ENCODE results near the gene BHLHE40.

BHLHE40 gene

DNA sequence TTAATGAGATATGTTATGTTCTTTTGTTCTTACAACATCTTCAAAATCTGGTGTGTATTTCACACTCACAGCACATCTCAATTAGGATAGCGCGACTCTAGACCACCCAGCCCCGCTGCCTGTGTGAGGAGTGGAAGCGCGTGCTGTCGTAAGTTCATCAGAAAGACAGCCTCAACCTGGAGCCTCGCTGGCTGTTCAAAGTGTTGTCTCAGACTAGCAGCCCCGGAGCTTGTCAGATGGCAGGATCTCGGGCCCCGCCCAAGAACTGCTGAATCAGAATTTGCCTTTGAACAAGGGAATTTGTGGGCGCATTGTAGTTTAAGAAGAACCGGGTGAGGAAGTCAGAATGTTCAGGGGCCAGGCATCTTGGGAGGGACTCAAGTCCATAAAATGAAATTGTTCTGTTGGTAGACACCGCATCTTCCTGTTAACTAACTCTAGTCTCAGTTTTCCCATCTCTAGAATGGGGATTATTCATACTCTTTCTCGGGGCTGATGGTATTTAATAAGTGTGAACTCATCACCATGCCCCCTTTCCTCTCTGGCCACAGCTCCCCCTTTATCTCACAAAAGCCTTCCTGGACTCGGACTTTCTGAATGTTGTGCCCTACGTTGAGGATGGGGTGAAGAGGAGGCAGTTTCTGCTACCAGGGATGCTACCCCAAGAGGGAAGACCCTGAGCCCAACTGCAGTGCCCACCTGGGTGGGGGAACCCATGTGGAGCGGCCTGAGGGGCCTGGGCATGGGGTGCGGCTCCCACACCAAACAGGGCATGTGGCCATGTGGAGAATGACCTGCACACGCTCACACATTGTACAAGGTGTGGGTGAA is 40.4 kb downstream of the BHLHE40 start:
- ATAC-seq: no peak
- TF ChIP-seq ZNF8 (CRISPR knock-in tag; IDR thresholded peaks at IDR 0.05): no peak
- TF ChIP-seq, protein P1, sequence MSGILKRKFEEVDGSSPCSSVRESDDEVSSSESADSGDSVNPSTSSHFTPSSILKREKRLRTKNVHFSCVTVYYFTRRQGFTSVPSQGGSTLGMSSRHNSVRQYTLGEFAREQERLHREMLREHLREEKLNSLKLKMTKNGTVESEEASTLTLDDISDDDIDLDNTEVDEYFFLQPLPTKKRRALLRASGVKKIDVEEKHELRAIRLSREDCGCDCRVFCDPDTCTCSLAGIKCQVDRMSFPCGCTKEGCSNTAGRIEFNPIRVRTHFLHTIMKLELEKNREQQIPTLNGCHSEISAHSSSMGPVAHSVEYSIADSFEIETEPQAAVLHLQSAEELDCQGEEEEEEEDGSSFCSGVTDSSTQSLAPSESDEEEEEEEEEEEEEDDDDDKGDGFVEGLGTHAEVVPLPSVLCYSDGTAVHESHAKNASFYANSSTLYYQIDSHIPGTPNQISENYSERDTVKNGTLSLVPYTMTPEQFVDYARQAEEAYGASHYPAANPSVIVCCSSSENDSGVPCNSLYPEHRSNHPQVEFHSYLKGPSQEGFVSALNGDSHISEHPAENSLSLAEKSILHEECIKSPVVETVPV (CRISPR knock-in tag; IDR thresholded peaks at IDR 0.05): no peak
- TF ChIP-seq ZFP30 (CRISPR knock-in tag; IDR thresholded peaks at IDR 0.05): no peak
- no peak for TF ChIP-seq SNAI2 (CRISPR knock-in tag; IDR thresholded peaks at IDR 0.05)
- TF ChIP-seq OSR1 (CRISPR knock-in tag; IDR thresholded peaks at IDR 0.05): no peak
- TF ChIP-seq, protein P2, sequence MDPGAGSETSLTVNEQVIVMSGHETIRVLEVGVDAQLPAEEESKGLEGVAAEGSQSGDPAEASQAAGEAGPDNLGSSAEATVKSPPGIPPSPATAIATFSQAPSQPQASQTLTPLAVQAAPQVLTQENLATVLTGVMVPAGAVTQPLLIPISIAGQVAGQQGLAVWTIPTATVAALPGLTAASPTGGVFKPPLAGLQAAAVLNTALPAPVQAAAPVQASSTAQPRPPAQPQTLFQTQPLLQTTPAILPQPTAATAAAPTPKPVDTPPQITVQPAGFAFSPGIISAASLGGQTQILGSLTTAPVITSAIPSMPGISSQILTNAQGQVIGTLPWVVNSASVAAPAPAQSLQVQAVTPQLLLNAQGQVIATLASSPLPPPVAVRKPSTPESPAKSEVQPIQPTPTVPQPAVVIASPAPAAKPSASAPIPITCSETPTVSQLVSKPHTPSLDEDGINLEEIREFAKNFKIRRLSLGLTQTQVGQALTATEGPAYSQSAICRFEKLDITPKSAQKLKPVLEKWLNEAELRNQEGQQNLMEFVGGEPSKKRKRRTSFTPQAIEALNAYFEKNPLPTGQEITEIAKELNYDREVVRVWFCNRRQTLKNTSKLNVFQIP (CRISPR knock-in tag; IDR thresholded peaks at IDR 0.05; ENCODE audit: borderline replicate concordance, low read depth): no peak

DNA sequence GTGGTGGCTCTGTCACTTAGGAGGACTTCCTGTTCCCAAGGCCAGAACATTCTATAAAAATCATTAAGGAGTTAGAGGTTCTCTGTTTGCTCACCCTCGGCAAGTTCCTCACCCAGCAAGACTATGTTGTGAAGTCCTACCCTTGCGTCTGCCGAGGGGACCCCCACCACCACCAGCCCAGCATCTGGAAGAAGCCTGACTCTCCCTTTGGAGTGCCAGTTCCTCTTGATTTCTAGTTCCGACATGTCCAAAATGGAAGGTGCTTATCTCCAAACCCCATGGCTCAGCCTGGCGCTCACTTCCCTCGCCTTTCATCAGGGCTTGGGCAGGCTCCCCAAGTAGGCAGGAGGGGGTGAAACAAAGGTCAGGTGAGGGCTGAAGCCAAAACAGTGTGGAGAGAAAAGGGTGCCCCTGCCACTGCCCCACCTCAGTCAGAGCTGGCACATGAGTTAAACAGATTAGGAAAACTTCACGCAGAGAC is 41.0 kb downstream of the BHLHE40 start:
- ATAC-seq: no peak

DNA sequence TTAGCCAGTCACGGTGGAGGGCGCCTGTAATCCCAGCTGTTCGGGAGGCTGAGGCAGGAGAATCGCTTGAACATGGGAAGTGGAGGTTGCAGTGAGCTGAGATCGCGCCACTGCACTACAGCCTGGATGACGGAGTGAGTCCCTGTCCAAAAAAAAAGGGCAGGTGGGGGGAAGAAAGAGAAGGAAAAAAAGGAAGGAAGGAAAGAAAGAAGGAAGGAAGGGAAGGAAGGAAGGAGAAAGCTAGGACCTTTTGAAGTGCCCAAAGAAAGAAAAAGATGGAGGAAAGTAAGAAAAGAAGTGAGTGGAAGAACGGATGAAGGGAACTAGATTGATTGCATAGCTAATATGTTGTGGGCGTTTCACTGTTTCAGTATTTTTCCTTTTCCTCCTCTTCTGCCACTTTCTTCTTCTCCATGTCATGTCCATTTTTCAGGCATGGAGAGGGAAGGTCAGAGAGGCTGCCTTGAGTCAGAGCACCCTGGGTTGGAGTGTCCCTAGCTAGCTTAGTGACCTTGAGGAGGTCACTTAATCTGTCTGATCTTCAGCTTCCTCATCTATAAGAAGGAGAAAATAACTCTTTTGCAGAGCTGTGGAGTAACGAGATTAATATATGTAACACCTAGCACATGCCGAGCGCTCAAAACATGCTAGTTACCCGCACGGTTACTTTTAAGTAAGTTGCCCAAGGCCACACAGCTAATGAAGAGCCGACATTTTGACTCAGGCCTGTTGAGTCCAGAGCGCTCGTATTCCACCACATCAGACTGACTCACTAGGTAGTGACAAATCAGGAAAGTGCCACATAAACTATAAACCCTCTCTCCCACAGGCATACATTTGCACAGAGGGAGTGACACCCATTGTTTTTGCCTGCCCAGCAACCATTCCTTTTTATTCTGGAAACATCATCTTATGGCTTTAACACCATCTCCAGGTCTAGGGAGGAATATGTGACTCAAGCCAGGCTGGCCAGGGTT is 42.2 kb downstream of the BHLHE40 start:
- ATAC-seq: no peak
- TF ChIP-seq ISL1 (CRISPR knock-in tag; IDR thresholded peaks at IDR 0.05) (no peak), ESRRG (CRISPR knock-in tag; IDR thresholded peaks at IDR 0.05) (no peak), SNAI2 (CRISPR knock-in tag; IDR thresholded peaks at IDR 0.05) (no peak), ZFP3 (CRISPR knock-in tag; IDR thresholded peaks at IDR 0.05) (0 out of 2 replicates have a peak, but pooled peaks have one; percentile 14)
- TF ChIP-seq, protein P3, sequence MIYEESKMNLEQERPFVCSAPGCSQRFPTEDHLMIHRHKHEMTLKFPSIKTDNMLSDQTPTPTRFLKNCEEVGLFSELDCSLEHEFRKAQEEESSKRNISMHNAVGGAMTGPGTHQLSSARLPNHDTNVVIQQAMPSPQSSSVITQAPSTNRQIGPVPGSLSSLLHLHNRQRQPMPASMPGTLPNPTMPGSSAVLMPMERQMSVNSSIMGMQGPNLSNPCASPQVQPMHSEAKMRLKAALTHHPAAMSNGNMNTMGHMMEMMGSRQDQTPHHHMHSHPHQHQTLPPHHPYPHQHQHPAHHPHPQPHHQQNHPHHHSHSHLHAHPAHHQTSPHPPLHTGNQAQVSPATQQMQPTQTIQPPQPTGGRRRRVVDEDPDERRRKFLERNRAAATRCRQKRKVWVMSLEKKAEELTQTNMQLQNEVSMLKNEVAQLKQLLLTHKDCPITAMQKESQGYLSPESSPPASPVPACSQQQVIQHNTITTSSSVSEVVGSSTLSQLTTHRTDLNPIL (CRISPR knock-in tag; IDR thresholded peaks at IDR 0.05; ENCODE audit: low read depth): no peak

More for the DNA sequence above, 41.0 kb downstream of the BHLHE40 start:
- TF ChIP-seq, protein P1 (CRISPR knock-in tag; IDR thresholded peaks at IDR 0.05): no peak
- TF ChIP-seq CSDC2 (CRISPR knock-in tag; IDR thresholded peaks at IDR 0.05): no peak
- TF ChIP-seq ZFP3 (CRISPR knock-in tag; IDR thresholded peaks at IDR 0.05): no peak
- TF ChIP-seq, protein P3 (CRISPR knock-in tag; IDR thresholded peaks at IDR 0.05; ENCODE audit: low read depth): no peak

DNA sequence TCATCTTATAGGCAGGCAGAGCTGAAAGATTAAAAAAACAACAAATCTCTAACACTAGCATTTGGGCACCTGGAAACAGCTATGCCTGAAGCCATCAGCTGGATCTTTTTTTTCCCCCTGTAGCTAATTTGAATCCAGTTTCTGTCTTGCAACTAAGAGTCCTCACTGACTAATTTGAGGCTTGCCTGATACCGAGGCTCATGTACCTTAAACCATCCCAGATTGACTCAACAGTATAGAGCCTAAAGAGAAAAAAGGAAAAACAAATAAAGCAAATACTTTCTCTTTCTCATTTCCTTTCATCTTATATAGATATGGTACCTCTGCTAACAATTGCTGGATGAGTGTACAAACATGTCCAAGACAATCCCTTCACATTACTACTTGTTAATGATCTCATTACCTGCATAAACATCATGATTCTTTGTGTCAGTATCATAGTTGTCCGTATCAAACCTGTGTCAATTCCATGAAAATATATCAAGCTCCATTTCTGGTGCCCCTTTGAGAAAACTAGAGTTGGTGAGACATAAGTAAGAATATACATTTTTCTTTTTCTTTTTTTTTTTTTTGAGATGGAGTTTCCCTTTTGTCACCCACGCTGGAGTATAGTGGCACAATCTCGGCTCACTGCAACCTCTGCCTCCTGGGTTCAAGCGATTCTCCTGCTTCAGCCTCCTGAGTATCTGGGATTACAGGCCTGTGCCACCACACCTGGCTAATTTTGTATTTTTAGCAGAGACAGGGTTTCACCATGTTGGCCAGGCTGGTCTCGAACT is 43.1 kb downstream of the BHLHE40 start:
- ATAC-seq: no peak
- TF ChIP-seq, protein P1 (CRISPR knock-in tag; IDR thresholded peaks at IDR 0.05): no peak
- TF ChIP-seq, protein P3 (CRISPR knock-in tag; IDR thresholded peaks at IDR 0.05; ENCODE audit: low read depth): no peak
- TF ChIP-seq, protein P4, sequence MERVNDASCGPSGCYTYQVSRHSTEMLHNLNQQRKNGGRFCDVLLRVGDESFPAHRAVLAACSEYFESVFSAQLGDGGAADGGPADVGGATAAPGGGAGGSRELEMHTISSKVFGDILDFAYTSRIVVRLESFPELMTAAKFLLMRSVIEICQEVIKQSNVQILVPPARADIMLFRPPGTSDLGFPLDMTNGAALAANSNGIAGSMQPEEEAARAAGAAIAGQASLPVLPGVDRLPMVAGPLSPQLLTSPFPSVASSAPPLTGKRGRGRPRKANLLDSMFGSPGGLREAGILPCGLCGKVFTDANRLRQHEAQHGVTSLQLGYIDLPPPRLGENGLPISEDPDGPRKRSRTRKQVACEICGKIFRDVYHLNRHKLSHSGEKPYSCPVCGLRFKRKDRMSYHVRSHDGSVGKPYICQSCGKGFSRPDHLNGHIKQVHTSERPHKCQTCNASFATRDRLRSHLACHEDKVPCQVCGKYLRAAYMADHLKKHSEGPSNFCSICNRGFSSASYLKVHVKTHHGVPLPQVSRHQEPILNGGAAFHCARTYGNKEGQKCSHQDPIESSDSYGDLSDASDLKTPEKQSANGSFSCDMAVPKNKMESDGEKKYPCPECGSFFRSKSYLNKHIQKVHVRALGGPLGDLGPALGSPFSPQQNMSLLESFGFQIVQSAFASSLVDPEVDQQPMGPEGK (CRISPR knock-in tag; IDR thresholded peaks at IDR 0.05; ENCODE audit: borderline replicate concordance): no peak
- TF ChIP-seq ARNTL (CRISPR knock-in tag; IDR thresholded peaks at IDR 0.05; ENCODE audit: borderline replicate concordance, low read depth) (no peak), TOX (CRISPR knock-in tag; IDR thresholded peaks at IDR 0.05; ENCODE audit: borderline replicate concordance) (no peak), ZC3H10 (CRISPR knock-in tag; IDR thresholded peaks at IDR 0.05) (no peak)
